ENCODE data around the gene CPT1A. TPM values are rescaled to one million over a fixed set of nuclear protein-coding genes. Genes with fewer than 3 reads are reported as not detected.

Gene CPT1A
- total and polyA plus RNA-seq, 7 donors = 12.0 to 87.8 (median 33.9) TPM

DNA sequence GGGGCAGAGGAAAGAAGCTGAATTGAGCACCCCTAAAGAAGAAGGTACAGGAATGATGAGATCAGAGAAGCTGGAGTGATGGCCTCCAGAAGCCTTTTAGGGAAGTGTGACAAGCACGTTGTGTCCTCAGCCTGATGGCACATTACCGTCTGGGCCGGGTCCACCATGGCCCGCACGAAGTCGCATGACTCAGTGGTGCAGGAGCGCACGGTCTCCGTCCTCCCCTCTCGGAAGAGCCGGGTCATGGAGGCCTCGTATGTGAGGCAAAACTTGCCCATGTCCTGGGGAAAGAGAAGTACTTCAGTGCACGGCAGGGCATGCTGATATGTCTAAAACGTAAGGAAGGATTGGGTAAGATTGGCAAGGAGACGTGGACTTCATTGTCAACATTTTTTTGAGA lies 79.2 kb downstream of the CPT1A start:
- Histone ChIP-seq H3K27me3 (no peaks in the 10 kb centered on the region), H3K4me1 (no peaks in the 10 kb centered on the region), H3K9me3 (no peaks in the 10 kb centered on the region), H3K4me3 (no peak overlapping the region), H3K36me3 (peaks cover 70 to 90% (median 75%) of the 10 kb centered on the region in 4 donors), H3K27ac (no peak overlapping the region)
- no peak for DNase-seq
- 87 to 89% methylated on average over 15 of the region's 15 CpGs for WGBS, 2 donors
- TF ChIP-seq EP300 (IDR thresholded peaks at IDR 0.05) (no peak), POLR2AphosphoS5 (IDR thresholded peaks at IDR 0.05) (no peak), POLR2A (IDR thresholded peaks at IDR 0.05) (no peak)
- TF ChIP-seq, protein P1, sequence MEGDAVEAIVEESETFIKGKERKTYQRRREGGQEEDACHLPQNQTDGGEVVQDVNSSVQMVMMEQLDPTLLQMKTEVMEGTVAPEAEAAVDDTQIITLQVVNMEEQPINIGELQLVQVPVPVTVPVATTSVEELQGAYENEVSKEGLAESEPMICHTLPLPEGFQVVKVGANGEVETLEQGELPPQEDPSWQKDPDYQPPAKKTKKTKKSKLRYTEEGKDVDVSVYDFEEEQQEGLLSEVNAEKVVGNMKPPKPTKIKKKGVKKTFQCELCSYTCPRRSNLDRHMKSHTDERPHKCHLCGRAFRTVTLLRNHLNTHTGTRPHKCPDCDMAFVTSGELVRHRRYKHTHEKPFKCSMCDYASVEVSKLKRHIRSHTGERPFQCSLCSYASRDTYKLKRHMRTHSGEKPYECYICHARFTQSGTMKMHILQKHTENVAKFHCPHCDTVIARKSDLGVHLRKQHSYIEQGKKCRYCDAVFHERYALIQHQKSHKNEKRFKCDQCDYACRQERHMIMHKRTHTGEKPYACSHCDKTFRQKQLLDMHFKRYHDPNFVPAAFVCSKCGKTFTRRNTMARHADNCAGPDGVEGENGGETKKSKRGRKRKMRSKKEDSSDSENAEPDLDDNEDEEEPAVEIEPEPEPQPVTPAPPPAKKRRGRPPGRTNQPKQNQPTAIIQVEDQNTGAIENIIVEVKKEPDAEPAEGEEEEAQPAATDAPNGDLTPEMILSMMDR (IDR thresholded peaks at IDR 0.05) = no peak
- intact Hi-C loops (cut with DNase I) = no loop called here

DNA sequence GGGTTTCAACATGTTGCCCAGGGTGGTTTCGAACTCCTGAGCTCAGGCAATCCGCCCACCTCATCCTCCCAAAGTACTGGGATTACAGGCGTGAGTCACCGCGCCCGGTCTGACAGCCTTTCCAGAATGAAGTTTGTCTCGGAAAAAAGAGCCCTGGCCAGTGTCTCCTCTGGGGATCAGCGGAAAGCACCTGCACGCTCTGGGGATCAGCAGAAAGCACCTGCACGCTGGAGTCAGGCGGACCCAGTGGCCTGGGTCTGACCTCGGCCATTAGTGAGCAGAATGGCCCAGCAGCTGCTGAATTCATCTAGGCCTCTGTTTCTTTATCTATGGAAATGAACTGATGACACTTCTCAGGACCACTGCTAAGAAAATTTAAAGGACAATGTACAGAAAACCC lies 79.9 kb downstream of the CPT1A start:
- H3K27me3 ChIP-seq = no peaks in the 10 kb centered on the region
- WGBS, 2 donors = 83 to 84% methylated on average over 12 of the region's 12 CpGs
- no peaks in the 10 kb centered on the region for H3K9me3 ChIP-seq
- TF ChIP-seq POLR2AphosphoS5 (IDR thresholded peaks at IDR 0.05) = no peak
- no peak for TF ChIP-seq POLR2A (IDR thresholded peaks at IDR 0.05)
- TF ChIP-seq, protein P1 (IDR thresholded peaks at IDR 0.05) = no peak
- no peak for TF ChIP-seq EP300 (IDR thresholded peaks at IDR 0.05)
- no peaks in the 10 kb centered on the region for H3K4me1 ChIP-seq
- H3K4me3 ChIP-seq = no peak overlapping the region
- DNase-seq = no peak
- intact Hi-C loops (cut with DNase I) = no loop called here
- H3K36me3 ChIP-seq = peaks cover 77 to 93% (median 78%) of the 10 kb centered on the region in 4 donors
- H3K27ac ChIP-seq = no peak overlapping the region

DNA sequence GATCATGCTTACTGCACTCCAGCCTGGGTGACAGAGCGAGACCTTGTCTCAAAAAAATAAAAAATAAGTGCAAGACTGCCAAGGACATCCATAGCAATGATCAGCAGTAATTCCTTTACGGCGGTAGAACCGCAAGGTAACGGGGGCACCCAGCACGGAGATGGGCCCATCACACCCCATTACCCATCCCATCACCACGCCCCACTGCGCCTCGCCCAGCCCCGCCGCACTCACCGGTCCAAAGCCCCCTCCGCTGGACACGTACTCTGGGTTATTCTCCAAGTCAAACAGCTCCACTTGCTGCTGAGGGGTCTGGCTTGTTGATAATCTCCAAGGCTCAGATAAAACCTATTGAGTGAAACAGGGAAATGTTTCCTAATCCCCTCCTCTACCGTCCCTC lies 81.7 kb downstream of the CPT1A start:
- TF ChIP-seq EP300 (IDR thresholded peaks at IDR 0.05) (no peak), POLR2A (IDR thresholded peaks at IDR 0.05) (no peak), POLR2AphosphoS5 (IDR thresholded peaks at IDR 0.05) (no peak)
- TF ChIP-seq, protein P1 (IDR thresholded peaks at IDR 0.05) = no peak
- WGBS, 2 donors = 83 to 93% methylated on average over 15 of the region's 15 CpGs
- H3K36me3 ChIP-seq = peaks cover 79 to 89% (median 81%) of the 10 kb centered on the region in 4 donors
- no peak overlapping the region for H3K27ac ChIP-seq
- H3K9me3 ChIP-seq = no peaks in the 10 kb centered on the region
- no peaks in the 10 kb centered on the region for H3K27me3 ChIP-seq
- no peaks in the 10 kb centered on the region for H3K4me1 ChIP-seq
- no peak overlapping the region for H3K4me3 ChIP-seq
- intact Hi-C loops (cut with DNase I) = no loop called here
- no peak for DNase-seq

DNA sequence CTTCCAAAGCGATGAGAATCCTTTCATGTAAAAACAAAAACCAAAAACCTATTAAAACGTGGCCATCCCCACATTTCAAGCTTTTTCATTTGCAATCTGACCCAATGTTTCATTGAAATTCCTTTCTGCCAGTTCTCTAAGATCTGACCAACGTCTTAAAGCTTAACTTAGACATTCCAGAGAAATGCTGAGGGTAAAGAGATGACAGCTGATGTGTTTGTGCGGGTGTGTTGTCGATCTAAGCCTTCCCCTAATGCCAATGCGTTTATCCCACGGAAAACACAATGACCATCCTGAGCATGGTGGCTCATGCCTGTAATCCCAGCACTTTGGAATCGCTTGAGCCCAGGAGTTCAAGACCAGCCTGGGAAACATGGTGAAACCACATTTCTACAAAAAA lies 84.0 kb downstream of the CPT1A start:
- Histone ChIP-seq H3K27ac (no peak overlapping the region), H3K36me3 (peaks cover 58 to 74% (median 64%) of the 10 kb centered on the region in 4 donors), H3K4me1 (no peaks in the 10 kb centered on the region), H3K27me3 (no peaks in the 10 kb centered on the region), H3K4me3 (no peak overlapping the region), H3K9me3 (no peaks in the 10 kb centered on the region)
- no peak for DNase-seq
- WGBS, 2 donors = 89 to 91% methylated on average over 8 of the region's 8 CpGs
- TF ChIP-seq POLR2AphosphoS5 (IDR thresholded peaks at IDR 0.05) = no peak
- intact Hi-C loops (cut with DNase I) = no loop called here

DNA sequence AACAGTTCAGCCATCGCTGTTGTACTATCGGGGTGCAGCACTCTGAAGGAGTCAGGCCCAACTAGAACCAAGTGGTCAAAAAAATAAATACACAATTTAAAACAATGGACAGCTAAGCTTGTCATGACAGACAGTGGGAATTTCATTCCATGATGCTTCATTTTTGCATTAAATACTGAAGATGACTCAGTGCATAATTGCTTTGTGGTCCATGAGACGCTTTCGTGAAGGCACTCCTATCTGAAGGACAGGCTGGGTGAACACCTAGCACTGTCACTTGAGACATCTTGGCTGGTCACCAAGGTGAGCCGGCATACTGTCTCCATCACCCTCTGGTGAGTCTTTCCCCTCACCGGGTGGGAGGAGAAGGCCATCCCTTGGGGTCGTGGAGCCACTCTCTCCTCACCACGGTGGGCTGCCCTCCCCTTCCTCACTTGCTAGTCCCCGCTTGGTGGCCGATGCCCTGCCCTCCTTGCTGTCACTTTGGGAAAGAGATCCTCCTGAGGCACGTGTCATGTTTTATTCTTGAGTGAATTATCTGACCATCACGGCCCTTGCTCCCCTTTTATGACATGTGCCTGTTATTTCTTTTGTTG lies 85.4 kb downstream of the CPT1A start:
- TF ChIP-seq POLR2AphosphoS5 (IDR thresholded peaks at IDR 0.05) (no peak), EP300 (IDR thresholded peaks at IDR 0.05) (no peak), POLR2A (IDR thresholded peaks at IDR 0.05) (no peak)
- TF ChIP-seq, protein P1 (IDR thresholded peaks at IDR 0.05) = no peak
- no peaks in the 10 kb centered on the region for H3K9me3 ChIP-seq
- no peak for DNase-seq
- H3K4me1 ChIP-seq = peaks cover 0 to 8% (median 5%) of the 10 kb centered on the region in 4 donors
- no peak overlapping the region for H3K4me3 ChIP-seq
- no peak overlapping the region for H3K27ac ChIP-seq
- peaks cover 45 to 60% (median 50%) of the 10 kb centered on the region in 4 donors for H3K36me3 ChIP-seq
- H3K27me3 ChIP-seq = peaks cover 0 to 8% (median 0%) of the 10 kb centered on the region in 3 donors
- 88 to 91% methylated on average over 12 of the region's 12 CpGs for WGBS, 2 donors
- intact Hi-C loops (cut with DNase I) = no loop called here

All from sigmoid colon (tissue), 7 donors.